ENCODE data around the gene CHSY1.

CHSY1 gene

GRCh38 chr15:101188637-101189408 is 63.0 kb downstream of the CHSY1 start:
- no peak for DNase-seq (ENCODE audit: low spot score)

GRCh38 chr15:101187820-101188636 is 63.8 kb downstream of the CHSY1 start:
- DNase-seq (ENCODE audit: low spot score): no peak

- no peak for DNase-seq (ENCODE audit: low spot score)
Observed at GRCh38 chr15:101185770-101186169, 66.1 kb downstream of the CHSY1 start.

GRCh38 chr15:101185336-101185735 is 66.5 kb downstream of the CHSY1 start:
- no peak for DNase-seq (ENCODE audit: low spot score)

GRCh38 chr15:101184830-101185229 is 67.0 kb downstream of the CHSY1 start:
- no peak for DNase-seq (ENCODE audit: low spot score)

- DNase-seq (ENCODE audit: low spot score): no peak
Observed at GRCh38 chr15:101183931-101184305, 67.9 kb downstream of the CHSY1 start.

GRCh38 chr15:101183226-101183930 is 68.5 kb downstream of the CHSY1 start:
- no peak for DNase-seq (ENCODE audit: low spot score)

- no peak for DNase-seq (ENCODE audit: low spot score)
Observed at GRCh38 chr15:101182215-101182614, 69.6 kb downstream of the CHSY1 start.

GRCh38 chr15:101181349-101181748 is 70.5 kb downstream of the CHSY1 start:
- DNase-seq (ENCODE audit: low spot score): no peak

GRCh38 chr15:101180620-101181307 is 71.1 kb downstream of the CHSY1 start:
- DNase-seq (ENCODE audit: low spot score): no peak

GRCh38 chr15:101179341-101180153 is 72.3 kb downstream of the CHSY1 start:
- no peak for DNase-seq (ENCODE audit: low spot score)

- no peak for DNase-seq (ENCODE audit: low spot score)
Observed at GRCh38 chr15:101178931-101179330, 72.9 kb downstream of the CHSY1 start.

- DNase-seq (ENCODE audit: low spot score): no peak
Observed at GRCh38 chr15:101178479-101178878, 73.4 kb downstream of the CHSY1 start.

- DNase-seq (ENCODE audit: low spot score): no peak
Observed at GRCh38 chr15:101177866-101178265, 74.0 kb downstream of the CHSY1 start.

GRCh38 chr15:101176625-101177024 is 75.2 kb downstream of the CHSY1 start:
- no peak for DNase-seq (ENCODE audit: low spot score)

- no peak for DNase-seq (ENCODE audit: low spot score)
Observed at GRCh38 chr15:101175401-101175800, 76.4 kb downstream of the CHSY1 start.

GRCh38 chr15:101174152-101174920 is 77.5 kb downstream of the CHSY1 start:
- DNase-seq (ENCODE audit: low spot score): no peak

- DNase-seq (ENCODE audit: low spot score): no peak
Observed at GRCh38 chr15:101173233-101174119, 78.4 kb downstream of the CHSY1 start.

- DNase-seq (ENCODE audit: low spot score): no peak
Observed at GRCh38 chr15:101172501-101173071, 79.3 kb downstream of the CHSY1 start.
